ENCODE data around the gene LMAN2.
A peak's percentile ranks its signal among the peaks of the same experiment; 100 is the strongest.
"Not testable (repeated sequence)": the region's sequence is repeated elsewhere in the genome, so short reads cannot be mapped to it uniquely, and the experiment has no call there.

The LMAN2 gene

DNA sequence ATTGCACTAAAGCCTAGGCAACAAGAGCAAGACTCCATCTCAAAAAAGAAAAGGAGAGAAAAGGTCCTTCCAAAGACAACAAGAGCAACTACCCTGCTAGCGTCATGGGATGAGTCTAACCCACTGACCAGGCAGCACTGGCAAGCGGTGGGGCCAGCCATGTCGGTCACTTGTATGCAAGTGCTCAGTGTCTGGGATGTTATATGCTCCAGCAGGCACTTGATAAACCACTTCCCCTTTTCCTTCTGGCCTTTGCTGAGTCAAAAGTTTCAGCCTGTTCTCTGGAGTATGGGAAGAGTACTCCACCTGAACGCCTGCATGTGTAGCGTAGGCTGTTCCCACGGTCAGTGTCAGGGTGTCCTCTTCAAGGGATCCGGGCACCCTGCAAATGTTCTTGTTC is 30.6 kb downstream of the LMAN2 start:
- no peak for DNase-seq

DNA sequence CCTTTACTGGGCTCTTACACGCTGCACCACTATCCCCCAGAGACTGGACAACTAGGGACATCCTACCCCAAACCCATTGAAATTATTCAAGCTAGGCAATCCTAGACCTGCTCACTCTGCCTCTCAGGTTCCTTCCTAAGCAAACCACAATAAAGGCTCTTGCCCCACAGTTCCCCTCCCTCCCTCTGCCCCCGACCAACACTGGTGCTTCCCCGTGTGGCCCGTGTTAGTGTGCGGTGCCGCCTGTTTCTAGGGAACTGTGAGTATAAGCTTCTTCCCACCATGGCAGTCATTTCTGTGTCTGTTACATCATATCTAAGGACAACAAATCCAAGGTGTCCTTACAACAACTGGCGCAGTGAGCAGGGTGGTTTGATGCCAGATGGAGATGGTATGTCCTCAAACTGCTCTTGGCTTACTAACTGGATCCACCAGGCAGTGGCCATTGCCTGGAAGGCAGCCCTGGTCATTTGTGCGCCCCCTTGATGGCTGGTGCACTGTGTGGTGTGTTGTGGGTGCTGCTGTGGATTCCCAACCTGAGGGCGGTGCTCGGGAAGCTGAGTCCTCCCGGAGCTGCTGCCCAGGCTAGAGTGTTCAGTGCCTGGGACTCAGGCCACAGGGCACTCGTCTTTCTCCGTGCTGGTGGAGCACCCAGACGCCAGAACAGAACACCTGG is 31.4 kb downstream of the LMAN2 start:
- no peak for DNase-seq

- DNase-seq, result peak; percentile 3
Observed at GRCh38 chr5:177317959-177318377, 33.5 kb downstream of the LMAN2 start.

DNA sequence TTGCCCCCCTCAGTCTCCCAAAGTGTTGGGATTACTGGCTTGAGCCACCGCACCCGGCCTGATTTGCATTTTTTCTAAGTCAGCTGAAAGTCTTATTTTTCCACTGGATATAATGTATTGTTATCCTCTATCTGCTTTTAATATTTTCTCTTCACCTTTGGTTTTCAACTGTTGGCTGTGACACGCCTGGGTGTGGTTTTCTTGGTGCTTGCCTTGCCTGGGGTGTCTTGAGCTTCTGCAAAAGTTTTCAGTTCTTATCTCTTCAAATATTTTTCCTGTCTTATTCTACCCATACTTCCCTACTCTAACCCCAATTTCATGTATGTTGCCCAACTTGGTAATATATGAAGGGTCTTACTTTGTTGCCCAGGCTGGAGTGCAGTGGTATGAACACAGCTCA is 35.5 kb downstream of the LMAN2 start:
- no peak for DNase-seq

- no peak for DNase-seq
Observed at GRCh38 chr5:177315411-177315810, 36.1 kb downstream of the LMAN2 start.

DNA sequence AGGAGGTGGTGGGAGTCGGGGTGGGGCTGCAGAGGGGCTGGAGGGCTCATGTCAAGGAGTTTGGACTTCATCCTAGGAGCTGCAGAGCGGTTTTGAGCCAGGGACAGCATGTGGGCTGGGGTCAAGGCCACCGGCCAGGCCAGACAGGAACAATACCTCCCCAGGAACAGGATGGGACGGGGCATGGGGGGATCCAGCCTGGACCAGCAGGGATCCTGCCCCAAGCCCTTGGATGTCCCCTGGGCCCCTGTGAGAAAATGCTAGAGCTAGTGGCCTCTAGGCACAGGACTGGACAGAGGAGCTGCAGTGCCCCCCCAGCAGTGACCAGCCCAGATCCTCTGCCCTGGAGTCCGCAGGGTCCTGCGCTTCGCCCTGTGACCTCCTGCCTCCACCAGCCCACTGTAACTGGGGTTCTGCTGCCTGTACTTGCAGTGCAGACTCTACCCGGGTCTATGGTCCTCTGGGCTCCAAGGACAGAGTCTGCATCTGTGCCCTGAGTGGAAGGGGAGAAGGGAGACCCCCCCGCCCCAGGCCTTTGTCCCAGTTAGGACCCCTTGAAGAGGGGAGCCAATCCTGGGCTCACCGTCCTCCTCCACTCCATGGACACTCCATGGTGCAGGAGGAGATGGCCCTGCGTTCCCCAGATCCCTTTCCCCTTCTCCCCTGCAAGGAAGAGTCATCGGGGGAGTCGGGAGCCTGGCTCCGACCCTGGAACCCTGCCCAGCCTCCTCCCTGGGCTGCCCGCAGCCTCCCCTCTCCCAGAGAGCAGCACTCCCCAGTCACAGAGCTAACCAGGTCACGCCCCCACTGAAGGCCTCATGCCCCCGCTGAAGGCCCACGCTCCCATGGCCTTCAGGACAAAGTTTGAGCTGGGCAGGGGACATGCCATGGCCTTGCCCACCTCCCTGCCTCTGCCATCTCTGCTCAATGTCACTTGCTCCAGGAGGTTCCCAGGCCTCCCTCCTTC is 36.8 kb downstream of the LMAN2 start:
- no peak for DNase-seq

DNA sequence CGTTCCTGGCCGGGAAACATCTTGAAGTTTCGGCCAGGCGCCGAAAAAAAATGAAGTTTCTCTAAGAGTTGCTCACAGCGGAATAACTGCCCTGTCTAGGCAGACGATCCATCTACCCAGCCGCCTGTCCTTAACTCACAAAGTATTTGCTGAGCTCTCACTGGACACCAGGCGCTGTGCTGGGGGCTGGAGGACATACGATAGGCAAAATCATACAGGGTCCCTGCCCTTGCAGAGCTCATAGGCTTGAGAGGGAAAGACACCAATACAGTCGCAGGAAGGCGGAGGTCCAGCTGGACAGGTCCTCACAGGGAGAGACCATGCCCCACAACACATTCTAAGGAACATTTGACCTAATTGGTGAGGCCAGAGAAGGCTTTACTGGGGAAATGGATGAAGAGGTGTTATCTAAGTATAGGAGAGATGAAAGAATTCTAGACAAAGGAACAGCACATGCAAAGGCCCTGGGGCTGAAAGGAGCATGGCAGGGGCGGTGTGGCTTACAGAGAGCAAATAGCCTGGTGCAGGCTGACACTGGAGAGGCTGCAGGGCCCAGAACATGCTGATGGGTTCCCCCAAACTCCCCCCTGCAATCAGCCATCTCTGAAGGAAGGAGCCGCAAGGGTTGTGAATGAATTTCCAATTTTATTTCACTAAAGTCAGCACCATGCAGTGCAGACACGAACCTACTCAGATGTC is 37.8 kb downstream of the LMAN2 start:
- no peak for DNase-seq

GRCh38 chr5:177312649-177313181 is 38.8 kb downstream of the LMAN2 start:
- no peak for DNase-seq

DNA sequence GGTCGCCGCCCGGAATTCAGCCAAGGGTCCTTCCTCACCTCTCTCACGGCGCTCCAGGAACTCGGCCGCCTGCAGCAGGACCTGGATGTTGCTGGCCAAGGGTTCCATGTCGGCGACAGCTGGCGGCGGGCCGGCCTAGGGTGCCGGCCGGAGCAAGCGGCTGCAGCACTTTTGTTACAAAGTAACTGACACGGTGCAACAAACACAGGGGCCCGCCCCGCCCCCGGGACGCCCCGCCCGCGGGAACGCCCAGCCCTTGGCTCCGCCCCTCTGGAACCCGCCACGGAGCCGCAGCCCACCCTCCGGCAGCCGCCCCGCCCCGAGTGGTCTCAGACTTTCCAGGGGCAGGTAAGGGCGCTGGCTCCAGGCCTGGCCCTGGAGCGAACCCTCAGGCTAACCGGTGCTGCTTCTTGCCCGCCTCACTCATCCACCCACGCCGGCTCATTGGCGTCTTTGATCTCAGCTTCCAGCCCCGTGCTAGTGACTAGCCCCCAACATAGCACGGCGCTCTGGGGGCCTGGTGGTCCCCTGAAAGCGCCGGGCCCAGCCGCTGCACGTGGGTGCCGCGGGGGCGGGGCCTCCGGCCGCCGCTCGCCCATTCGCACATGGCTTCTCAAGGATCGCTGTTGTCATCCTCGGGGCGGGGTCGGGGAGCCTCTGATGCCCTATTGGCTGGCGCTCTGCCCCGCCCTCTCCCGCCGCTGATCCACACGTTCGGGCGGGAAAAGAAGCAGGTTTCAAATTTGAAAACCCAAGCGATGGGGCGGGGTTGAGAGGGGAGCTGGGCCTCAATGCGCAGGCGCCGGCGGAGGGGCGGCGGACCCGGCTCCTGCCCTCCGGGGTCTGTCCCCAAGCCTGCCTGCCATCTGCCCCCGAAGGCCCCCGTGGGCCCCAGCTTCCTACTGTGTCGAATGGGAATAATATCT is 39.5 kb downstream of the LMAN2 start, which contains the start of gene MXD3:
MXD3 (minus strand) TSS at position 176 of the 926 bp plus-strand sequence; CDS start at position 108, 68 bp downstream.
- DNase-seq, result peak; percentile 79

DNA sequence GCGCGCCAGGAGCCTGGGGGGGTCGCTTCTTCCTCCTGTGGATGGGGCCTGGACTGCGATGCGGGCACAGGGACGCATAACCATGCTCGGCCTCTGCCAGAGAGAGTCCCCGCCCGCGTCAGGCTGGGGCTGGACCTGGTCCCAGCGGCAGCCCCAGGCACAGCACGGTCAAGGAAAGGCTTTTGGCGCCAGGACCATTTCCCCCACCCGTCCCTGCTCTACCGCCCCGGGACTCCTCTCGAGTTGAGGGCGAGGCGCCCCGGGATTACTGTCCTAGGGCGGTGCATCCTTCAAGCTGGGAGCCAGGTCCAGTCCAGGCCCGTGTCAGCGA is 40.1 kb downstream of the LMAN2 start:
- no peak for DNase-seq

DNA sequence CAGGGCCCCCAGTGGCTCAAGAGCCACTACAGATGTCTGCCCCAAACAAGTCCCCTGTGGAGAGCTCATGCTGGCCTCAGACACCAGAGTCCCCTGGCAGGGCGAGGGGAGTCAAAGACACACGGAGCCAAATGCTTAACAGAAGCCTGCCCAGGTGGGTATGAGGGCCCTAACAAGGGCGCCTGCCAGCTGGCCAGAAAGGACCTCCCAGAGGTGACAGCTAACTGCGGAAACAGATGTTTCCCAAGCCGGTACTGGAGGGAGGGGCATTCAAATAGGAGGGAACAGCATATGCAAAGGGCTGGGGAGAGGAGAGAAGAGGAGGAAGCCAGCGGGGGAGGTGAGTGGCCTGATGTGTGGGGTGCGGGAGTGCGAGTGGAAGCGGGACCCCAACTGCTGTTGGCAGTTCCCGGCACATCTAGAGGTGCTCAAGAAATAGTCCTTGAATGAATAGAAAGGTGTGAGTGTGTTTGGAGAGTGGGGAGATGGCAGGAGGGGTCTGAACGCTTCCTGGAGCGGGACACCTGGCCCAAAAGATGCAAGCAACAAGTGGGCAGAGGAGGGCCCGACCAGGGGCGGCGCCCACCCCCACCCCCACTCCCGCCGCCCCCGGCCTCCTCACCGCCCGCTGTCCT is 40.6 kb downstream of the LMAN2 start:
- DNase-seq, result peak; percentile 32

DNA sequence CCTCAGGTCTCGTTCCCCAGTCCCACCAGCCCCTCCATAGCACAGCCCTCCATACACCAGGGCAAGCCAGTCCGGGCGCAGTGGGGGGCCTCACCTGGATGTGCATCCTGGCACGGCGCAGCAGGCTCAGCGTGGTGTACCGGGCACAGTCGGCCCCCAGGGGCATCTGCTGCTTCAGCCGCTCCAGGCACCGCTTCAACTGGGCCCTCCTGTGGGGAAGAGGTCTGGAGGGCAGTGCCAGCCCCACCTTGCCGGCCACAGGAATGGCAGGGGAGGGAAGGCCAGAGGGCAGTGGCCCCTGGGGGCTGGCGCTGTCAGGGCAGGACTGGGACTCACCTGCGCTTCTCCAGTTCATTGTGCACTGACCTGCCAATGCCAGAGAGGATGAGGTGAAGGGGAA is 41.1 kb downstream of the LMAN2 start:
- DNase-seq, result no peak

GRCh38 chr5:177309351-177310191 is 41.9 kb downstream of the LMAN2 start:
- DNase-seq, result peak; percentile 1

DNA sequence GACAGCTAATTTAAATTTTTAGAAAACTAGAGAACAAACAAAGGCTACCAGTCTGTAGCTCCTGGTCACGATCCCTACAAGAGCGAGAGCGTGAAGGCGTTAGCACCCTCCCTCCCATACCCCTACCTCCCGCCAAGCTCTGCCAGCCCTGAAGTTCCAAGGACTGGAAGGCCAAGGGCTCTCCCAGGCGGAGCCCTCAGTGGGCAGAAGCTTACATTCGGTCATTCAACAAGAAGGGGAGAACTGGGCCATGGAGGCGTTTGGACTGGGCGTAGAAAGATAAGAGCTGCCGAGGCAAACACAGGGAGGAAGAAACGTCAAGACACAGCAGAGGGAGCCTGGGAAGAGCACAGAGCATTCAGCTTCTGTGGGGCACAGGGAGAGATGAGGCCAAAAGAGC is 42.7 kb downstream of the LMAN2 start:
- DNase-seq, result no peak

DNA sequence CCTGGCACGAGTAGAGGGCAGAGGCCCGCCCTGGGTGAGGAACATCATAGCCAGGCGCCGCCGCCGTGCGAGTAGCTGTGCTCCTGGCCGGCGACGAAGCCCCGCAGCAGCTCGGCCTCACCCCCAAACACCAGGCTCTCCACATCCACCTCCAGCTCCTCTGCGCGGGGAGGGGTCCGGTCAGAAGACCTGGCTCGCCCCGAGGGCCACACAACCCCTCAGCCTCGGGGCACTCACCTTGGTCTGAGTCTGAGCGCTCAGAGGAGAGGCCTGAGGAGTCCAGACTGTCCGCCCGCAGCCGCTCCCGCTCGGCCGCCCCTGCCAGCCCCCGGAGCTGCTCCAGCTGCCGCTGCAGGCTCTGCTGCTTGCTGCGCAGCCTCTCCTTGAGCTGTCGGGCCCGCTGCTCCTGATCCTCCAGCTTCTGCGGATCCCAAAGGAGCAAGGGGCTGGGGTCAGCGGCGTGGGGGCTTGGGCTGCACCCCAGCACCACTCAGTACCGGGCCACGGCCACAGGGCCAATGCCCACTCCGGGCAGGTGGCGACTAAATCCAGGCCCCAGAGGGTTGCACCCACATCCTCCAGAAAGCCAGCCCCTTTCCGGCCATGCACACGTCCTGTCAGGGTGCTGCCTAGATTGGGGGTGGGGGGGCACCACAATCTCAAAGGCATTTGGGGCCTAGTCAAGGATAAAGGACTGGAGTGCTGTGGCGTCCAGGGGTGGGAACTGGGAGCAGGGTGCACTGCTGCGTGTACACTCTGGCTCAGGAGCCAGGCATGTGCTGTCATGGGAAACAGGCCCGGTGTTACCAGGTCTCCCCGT is 43.7 kb downstream of the LMAN2 start:
- no peak for DNase-seq

GRCh38 chr5:177306674-177307543 is 44.6 kb downstream of the LMAN2 start:
- no peak for DNase-seq

DNA sequence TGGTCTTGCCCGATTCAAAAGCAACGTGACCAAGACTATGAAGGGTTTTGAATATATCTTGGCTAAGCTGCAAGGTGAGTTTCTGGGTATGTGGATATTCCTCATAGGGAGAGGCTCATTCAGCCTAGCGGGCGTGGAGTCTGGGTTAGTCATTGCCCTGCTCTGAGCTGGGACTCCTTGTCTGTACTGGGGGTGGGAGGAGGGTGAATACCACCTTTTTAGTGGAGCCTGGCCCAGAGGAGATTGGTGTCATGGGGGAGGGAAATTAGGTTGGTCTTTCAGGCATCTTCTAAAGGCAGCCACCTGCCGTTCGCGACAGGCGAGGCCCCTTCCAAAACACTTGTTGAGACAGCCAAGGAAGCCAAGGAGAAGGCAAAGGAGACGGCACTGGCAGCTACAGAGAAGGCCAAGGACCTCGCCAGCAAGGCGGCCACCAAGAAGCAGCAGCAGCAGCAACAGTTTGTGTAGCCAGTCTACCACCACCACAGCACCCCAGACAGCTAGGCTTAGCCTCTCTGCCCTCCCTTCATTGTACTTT is 45.3 kb downstream of the LMAN2 start:
- DNase-seq, result not testable (repeated sequence)

GRCh38 chr5:177304392-177305119 is 46.9 kb downstream of the LMAN2 start:
- DNase-seq, result no peak

Data from NCI-H524 treated with DMSO at 0.1 percent for 48 hours (cell line).